ENCODE data around the gene TTLL4.

DNA sequence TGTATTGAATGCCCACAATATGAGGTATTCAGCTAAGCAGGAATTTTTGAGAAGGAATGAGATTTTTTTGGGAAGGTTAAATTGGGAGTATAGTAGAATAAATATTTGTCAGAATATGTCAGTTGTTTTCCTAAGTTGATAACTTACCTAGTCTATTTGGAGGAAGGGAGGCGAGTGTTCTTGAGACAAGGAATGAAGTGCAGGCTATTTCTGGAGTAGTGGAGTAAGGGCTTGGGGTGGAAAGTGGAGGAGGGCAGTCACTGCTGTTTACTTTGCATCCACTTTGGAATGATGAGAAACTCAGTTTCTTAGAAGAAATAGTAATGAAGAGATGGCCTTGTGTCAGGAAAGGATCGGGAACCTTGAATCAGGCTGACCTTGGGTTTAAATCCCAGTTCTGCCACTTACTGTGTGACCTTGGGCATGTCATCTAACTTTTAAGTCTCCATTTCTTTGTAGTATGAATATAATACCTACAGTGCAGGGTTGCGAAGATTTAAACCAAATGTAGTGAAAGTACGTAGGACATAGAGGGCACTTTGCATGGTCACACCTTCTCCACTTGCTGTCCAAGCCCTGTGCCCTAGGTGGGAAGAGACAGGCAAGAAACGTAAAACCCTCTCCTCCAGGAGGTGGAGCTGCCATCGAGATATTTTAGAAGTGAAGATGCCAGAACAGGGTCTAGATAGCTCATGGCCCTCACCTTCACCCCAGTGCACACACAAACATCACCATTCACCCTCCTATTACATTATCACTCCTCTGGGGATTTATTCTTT lies 46.2 kb downstream of the TTLL4 start:
- TF ChIP-seq, protein P1, sequence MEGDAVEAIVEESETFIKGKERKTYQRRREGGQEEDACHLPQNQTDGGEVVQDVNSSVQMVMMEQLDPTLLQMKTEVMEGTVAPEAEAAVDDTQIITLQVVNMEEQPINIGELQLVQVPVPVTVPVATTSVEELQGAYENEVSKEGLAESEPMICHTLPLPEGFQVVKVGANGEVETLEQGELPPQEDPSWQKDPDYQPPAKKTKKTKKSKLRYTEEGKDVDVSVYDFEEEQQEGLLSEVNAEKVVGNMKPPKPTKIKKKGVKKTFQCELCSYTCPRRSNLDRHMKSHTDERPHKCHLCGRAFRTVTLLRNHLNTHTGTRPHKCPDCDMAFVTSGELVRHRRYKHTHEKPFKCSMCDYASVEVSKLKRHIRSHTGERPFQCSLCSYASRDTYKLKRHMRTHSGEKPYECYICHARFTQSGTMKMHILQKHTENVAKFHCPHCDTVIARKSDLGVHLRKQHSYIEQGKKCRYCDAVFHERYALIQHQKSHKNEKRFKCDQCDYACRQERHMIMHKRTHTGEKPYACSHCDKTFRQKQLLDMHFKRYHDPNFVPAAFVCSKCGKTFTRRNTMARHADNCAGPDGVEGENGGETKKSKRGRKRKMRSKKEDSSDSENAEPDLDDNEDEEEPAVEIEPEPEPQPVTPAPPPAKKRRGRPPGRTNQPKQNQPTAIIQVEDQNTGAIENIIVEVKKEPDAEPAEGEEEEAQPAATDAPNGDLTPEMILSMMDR (IDR thresholded peaks at IDR 0.05; ENCODE audit: low read depth, low read length), result no peak
- no peak for TF ChIP-seq POLR2A (IDR thresholded peaks at IDR 0.05; ENCODE audit: extremely low read depth, insufficient read length)

All from NB4 (cell line).